SKM-1 (cell line): ENCODE data around the gene HP.

Source experiments
- DNase-seq: peaks from one replicate; lab custom pipeline; 2025; ENCODE audit not compliant: unreplicated experiment; lab: John Stamatoyannopoulos, UW

Gene HP

GRCh38 chr16:72084445-72084844 is 30.1 kb downstream of the HP start:
- no peak for DNase-seq

- no peak for DNase-seq
Measured at GRCh38 chr16:72085002-72085401, 30.7 kb downstream of the HP start.

GRCh38 chr16:72091217-72091616 is 36.9 kb downstream of the HP start:
- DNase-seq = no peak

GRCh38 chr16:72092832-72093447 is 38.6 kb downstream of the HP start:
- no peak for DNase-seq

GRCh38 chr16:72093448-72094265 is 39.4 kb downstream of the HP start, which contains the start of the genes DHX38 and TXNL4B:
TSS of gene DHX38 (plus strand) at chr16:72093847. CDS start at chr16:72096158, 2,311 bp downstream.
TSS of gene TXNL4B (minus strand) at chr16:72093620. CDS start at chr16:72090749, 2,871 bp downstream.
- DNase-seq = peak; percentile 99

GRCh38 chr16:72094266-72094610 is 39.9 kb downstream of the HP start:
- DNase-seq = no peak

- no peak for DNase-seq
Measured at GRCh38 chr16:72098936-72099335, 44.6 kb downstream of the HP start.

GRCh38 chr16:72099377-72099818 is 45.1 kb downstream of the HP start:
- peak; percentile 42 for DNase-seq

GRCh38 chr16:72101195-72101594 is 46.9 kb downstream of the HP start:
- DNase-seq = no peak

- DNase-seq = no peak
Measured at GRCh38 chr16:72104905-72105304, 50.6 kb downstream of the HP start.

- DNase-seq = no peak
Measured at GRCh38 chr16:72105978-72106377, 51.7 kb downstream of the HP start.

GRCh38 chr16:72107371-72107770 is 53.1 kb downstream of the HP start:
- DNase-seq = no peak

- DNase-seq = no peak
Measured at GRCh38 chr16:72108353-72109102, 54.2 kb downstream of the HP start.

GRCh38 chr16:72109300-72109699 is 55.0 kb downstream of the HP start:
- DNase-seq = no peak

- no peak for DNase-seq
Measured at GRCh38 chr16:72109966-72110530, 55.7 kb downstream of the HP start.
